NCI-H1694 treated with DMSO at 0.1 percent for 48 hours (cell line): Measurements from ENCODE around the gene KRT73.
A peak's percentile ranks its signal among the peaks of the same experiment; 100 is the strongest.

Experiments
- DNase-seq: peaks from one replicate; lab custom pipeline; 2025; lab: John Stamatoyannopoulos, UW

The KRT73 gene

GRCh38 chr12:52566847-52567291, 51.5 kb downstream of the KRT73 start:
- peak; percentile 26 for DNase-seq

DNA sequence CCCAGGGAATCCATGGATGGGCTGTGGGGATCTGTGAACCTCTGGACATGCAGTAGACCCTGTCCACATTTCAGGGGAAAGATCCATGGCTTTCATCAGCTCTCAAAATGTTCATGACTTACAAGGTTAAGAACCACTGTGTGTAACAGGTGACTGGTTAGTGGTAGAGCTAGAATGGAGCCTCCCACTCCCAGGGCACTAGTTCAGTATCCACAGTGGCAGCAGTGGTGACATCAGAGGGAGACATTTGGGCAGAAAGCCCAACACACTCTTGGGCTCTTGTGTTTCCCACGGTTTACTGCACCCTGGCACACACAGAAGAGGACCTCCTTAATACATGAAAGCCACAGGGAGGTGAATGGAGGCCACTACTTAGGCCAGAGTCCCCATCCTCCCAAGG, 53.8 kb downstream of the KRT73 start:
- no peak for DNase-seq

DNA sequence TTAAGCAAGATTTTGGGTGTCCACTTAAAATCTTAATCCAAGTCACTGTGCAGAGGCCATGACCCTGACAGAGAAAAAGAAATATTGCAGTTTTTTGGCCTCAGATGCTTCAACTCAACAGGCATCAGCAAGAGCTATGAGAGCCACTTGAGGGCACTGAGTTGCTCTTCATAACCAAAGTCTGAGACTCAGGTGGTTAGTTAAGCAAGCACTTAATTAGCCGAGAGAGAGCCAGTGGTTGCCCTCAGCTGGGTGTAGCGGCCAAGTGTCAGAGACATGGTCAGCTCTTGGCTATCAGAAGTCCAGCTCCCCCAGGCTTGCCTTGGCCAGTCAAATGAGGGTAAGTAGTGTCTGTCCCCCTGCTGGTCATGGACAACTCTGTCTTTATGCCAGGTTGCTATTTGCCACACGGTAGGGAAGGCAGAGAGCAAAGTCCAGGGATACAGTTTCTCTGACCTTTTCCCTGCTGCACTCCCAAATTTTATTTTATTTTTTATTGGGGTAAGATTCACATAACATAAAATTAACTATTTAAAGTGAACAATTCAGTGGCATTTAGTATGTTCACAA, 56.4 kb downstream of the KRT73 start:
- no peak for DNase-seq

DNA sequence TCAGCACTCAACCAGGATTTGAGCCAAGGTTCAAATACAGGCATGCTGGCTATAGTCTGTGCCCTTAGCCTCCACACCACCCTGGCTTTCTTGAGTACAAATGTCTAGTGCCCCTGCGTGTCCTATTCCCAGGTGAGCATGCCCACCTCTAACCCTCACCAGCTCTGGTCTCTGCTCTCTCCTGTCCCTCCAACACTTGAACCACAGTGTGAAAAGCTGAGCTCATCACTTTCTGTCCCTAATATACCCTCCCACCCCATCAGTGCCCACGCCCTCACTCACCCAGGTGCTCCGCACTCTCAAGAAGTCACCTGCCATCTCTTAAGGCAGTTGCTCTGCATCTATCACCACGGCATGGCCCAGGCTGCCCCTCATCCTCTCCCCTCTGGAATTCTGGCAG, 58.4 kb downstream of the KRT73 start:
- no peak for DNase-seq

GRCh38 chr12:52558781-52559445, 59.4 kb downstream of the KRT73 start:
- DNase-seq: no peak
